IMR-90 (cell line): Measurements from ENCODE around the gene RFTN1. TPM values are rescaled to one million over a fixed set of nuclear protein-coding genes. Genes with fewer than 3 reads are reported as not detected.

Experiments used
- ATAC-seq: fragments of 200-7000 bp; cut with Tn5 transposase; 2 replicates; pipeline ENCODE4 v1.9.1; 2020; ENCODE audit warnings: low read depth, mild to moderate bottlenecking, moderate library complexity
- BruUV-seq: library from RNA; stranded (reverse); fragments of 400-500 nt; replicated peaks from 2 replicates; lab custom pipeline; 2021; lab: Mats Ljungman, UMichigan
- CTCF ChIA-PET: fragments of 300-600 bp; formaldehyde crosslinking; extraction: SDS; loops from one replicate; lab custom pipeline; 2021; ENCODE audit warnings: antibody characterized with exemption; lab: Yijun Ruan, JAX
- POLR2A ChIA-PET: fragments of 300-600 bp; sonication (Branson Sonifier 250); formaldehyde crosslinking; loops from one replicate; lab custom pipeline; 2022; ENCODE audit warnings: antibody characterized with exemption; ENCODE audit not compliant: unreplicated experiment; lab: Charles Lee
- DNase-seq: peaks from one replicate; pipeline ENCODE4 v3.0.0; 2013
- H2AFZ ChIP-seq: replicated peaks from 2 replicates; pipeline ENCODE3; 2013; ENCODE audit warnings: low read length, mild to moderate bottlenecking; ENCODE audit not compliant: poor library complexity
- H2AK5ac ChIP-seq: 2 replicates; pipeline ENCODE4 v1.6.1; 2013; ENCODE audit warnings: low read depth, low read length, inconsistent platforms
- H2AK9ac ChIP-seq: replicated peaks from 2 replicates; pipeline ENCODE3; 2013; ENCODE audit warnings: mild to moderate bottlenecking, low read depth, low read length, moderate library complexity; ENCODE audit not compliant: poor library complexity
- H2BK120ac ChIP-seq: 2 replicates; pipeline ENCODE4 v1.6.1; 2013; ENCODE audit warnings: low read depth, low read length, inconsistent platforms
- H2BK15ac ChIP-seq: 3 replicates; pipeline ENCODE4 v1.6.1; 2013; ENCODE audit warnings: low read depth, low read length, inconsistent platforms
- H2BK20ac ChIP-seq: 2 replicates; pipeline ENCODE4 v1.6.1; 2013; ENCODE audit warnings: low read depth, mild to moderate bottlenecking, inconsistent platforms, low read length, moderate library complexity
- H2BK5ac ChIP-seq: 2 replicates; pipeline ENCODE4 v1.6.1; 2013; ENCODE audit warnings: mild to moderate bottlenecking, low read depth, low read length, inconsistent platforms; ENCODE audit not compliant: poor library complexity, severe bottlenecking
- H3K14ac ChIP-seq: replicated peaks from 2 replicates; pipeline ENCODE4 v1.6.1; 2013; ENCODE audit warnings: low read depth, low read length, inconsistent platforms
- H3K18ac ChIP-seq: 2 replicates; pipeline ENCODE4 v1.6.1; 2013; ENCODE audit warnings: low read depth, low read length, control low read depth
- H3K23ac ChIP-seq: 2 replicates; pipeline ENCODE4 v1.6.1; 2013; ENCODE audit warnings: low read depth, low read length, inconsistent platforms
- H3K27ac ChIP-seq: 2 replicates; pipeline ENCODE4 v1.5.1; 2013; ENCODE audit warnings: mild to moderate bottlenecking, control low read depth, low read length; ENCODE audit not compliant: insufficient read depth
- H3K27me3 ChIP-seq: 2 replicates; pipeline ENCODE4 v1.6.1; 2013; ENCODE audit warnings: low read length; ENCODE audit not compliant: control insufficient read depth, insufficient read depth
- H3K36me3 ChIP-seq: 2 replicates; pipeline ENCODE4 v1.6.1; 2013; ENCODE audit warnings: low read length, mixed read lengths; ENCODE audit not compliant: control insufficient read depth, insufficient read depth
- H3K4ac ChIP-seq: 2 replicates; pipeline ENCODE4 v1.6.1; 2013; ENCODE audit warnings: low read depth, low read length, inconsistent platforms
- H3K4me1 ChIP-seq: 2 replicates; pipeline ENCODE4 v1.6.1; 2013; ENCODE audit warnings: low read length, mixed read lengths; ENCODE audit not compliant: control insufficient read depth, insufficient read depth
- H3K4me2 ChIP-seq: 2 replicates; pipeline ENCODE4 v1.6.1; 2013; ENCODE audit warnings: low read depth, mild to moderate bottlenecking, control low read depth, low read length, moderate library complexity
- H3K4me3 ChIP-seq: 2 replicates; pipeline ENCODE4 v1.5.1; 2013; ENCODE audit warnings: low read depth, mild to moderate bottlenecking, control low read depth, low read length, moderate library complexity; ENCODE audit not compliant: insufficient read depth
- H3K56ac ChIP-seq: 2 replicates; pipeline ENCODE4 v1.6.1; 2013; ENCODE audit warnings: low read length, inconsistent platforms; ENCODE audit not compliant: insufficient read depth; ENCODE audit errors: extremely low read depth
- H3K79me1 ChIP-seq, 2 experiments: 2 replicates each; pipeline ENCODE4 v1.6.1; 2013; ENCODE audit warnings: low read length in 2 of 2, inconsistent platforms in 1 of 2, low read depth in 1 of 2
- H3K9ac ChIP-seq: 2 replicates; pipeline ENCODE4 v1.6.1; 2013; ENCODE audit warnings: low read depth, low read length, control low read depth
- H3K9me1 ChIP-seq: 2 replicates; pipeline ENCODE4 v1.6.1; 2013; ENCODE audit warnings: low read length, inconsistent platforms; ENCODE audit not compliant: insufficient read depth
- H3K9me3 ChIP-seq: 2 replicates; pipeline ENCODE4 v1.6.1; 2013; ENCODE audit warnings: low read length; ENCODE audit not compliant: control insufficient read depth, insufficient read depth
- H4K20me1 ChIP-seq: 2 replicates; pipeline ENCODE4 v1.6.1; 2013; ENCODE audit warnings: low read length, inconsistent platforms; ENCODE audit not compliant: insufficient read depth
- H4K5ac ChIP-seq: 2 replicates; pipeline ENCODE4 v1.6.1; 2013; ENCODE audit warnings: mild to moderate bottlenecking, low read depth, low read length, control low read depth
- H4K8ac ChIP-seq, 2 experiments: 2 replicates each; pipeline ENCODE4 v1.6.1; 2013; ENCODE audit warnings: low read depth in 2 of 2, low read length in 2 of 2, control low read depth in 1 of 2, inconsistent platforms in 1 of 2
- H4K91ac ChIP-seq: 2 replicates; pipeline ENCODE4 v1.6.1; 2013; ENCODE audit warnings: low read depth, low read length, inconsistent platforms; ENCODE audit not compliant: insufficient read depth
- CEBPB ChIP-seq: IDR thresholded peaks from 2 replicates; pipeline ENCODE4 v1.6.1; 2012; ENCODE audit warnings: low read depth, low read length, improper control_type of control experiment
- MXI1 ChIP-seq: IDR thresholded peaks from 2 replicates; pipeline ENCODE4 v1.6.1; 2012; ENCODE audit warnings: low read depth, mild to moderate bottlenecking, low read length, moderate library complexity, borderline replicate concordance
- POLR2A ChIP-seq: IDR thresholded peaks from 2 replicates; pipeline ENCODE4 v1.6.1; 2012; ENCODE audit warnings: mild to moderate bottlenecking, low read depth, low read length
- RCOR1 ChIP-seq: IDR thresholded peaks from 2 replicates; pipeline ENCODE4 v1.6.1; 2012; ENCODE audit warnings: mild to moderate bottlenecking, low read length, improper control_type of control experiment; ENCODE audit not compliant: insufficient replicate concordance
- SMC3 ChIP-seq: fragments of 150-350 bp; IDR thresholded peaks from 2 replicates; pipeline ENCODE4 v1.6.1; 2016; ENCODE audit warnings: low read depth, mild to moderate bottlenecking, antibody characterized with exemption, low read length, moderate library complexity
- WGBS, 2 experiments: methylation state at CpG; one replicate each; pipeline versions ENCODE4 v1.1.5 to v1.1.7; 2013; ENCODE audit warnings: missing lambda C conversion rate in 2 of 2; ENCODE audit not compliant: insufficient read length in 1 of 2; ENCODE audit errors: extremely low coverage in 2 of 2; 5-methylcytosine and 5-hydroxymethylcytosine counted together
- dilution Hi-C: fragments of 300-500 bp; cut with HindIII; formaldehyde crosslinking; loops from one replicate; pipeline ENCODE4 v1.14.3; 2018; ENCODE audit warnings: low sequenced_read_pairs; ENCODE audit not compliant: unreplicated experiment
- in situ Hi-C: fragments of 300-500 bp; cut with MboI; formaldehyde crosslinking; loops from 3 replicates; pipeline ENCODE4 v1.14.3; 2019; ENCODE audit warnings: low sequenced_read_pairs, inconsistent platforms, mixed read lengths
- intact Hi-C: fragments of 100-400 bp; cut with micrococcal nuclease; formaldehyde crosslinking; loops from 2 replicates; pipeline ENCODE4 v1.10.0; 2022
- polyA plus RNA-seq, 3 experiments: library from polyadenylated mRNA; depleted of rRNA; stranded (reverse); fragments of >200 nt; gene quantifications; 2 replicates each; pipeline ENCODE4 v1.2.3, GENCODE V29; 2012; ENCODE audit warnings: low replicate concordance in 1 of 3
- total RNA-seq: library from RNA; depleted of rRNA; stranded (reverse); fragments of >200 nt; gene quantifications from 2 replicates; pipeline ENCODE4 v1.2.3, GENCODE V29; 2012
- TF ChIP-seq, protein P1 (sequence below): fragments of 150-350 bp; IDR thresholded peaks from 2 replicates; pipeline ENCODE4 v1.6.1; 2017; ENCODE audit warnings: mild to moderate bottlenecking, antibody characterized with exemption, low read length, low read depth

Gene RFTN1
- total and polyA plus RNA-seq, 2 of the 4 experiments (the other 2 are of a cell fraction), result 45.0 to 52.0 TPM

DNA sequence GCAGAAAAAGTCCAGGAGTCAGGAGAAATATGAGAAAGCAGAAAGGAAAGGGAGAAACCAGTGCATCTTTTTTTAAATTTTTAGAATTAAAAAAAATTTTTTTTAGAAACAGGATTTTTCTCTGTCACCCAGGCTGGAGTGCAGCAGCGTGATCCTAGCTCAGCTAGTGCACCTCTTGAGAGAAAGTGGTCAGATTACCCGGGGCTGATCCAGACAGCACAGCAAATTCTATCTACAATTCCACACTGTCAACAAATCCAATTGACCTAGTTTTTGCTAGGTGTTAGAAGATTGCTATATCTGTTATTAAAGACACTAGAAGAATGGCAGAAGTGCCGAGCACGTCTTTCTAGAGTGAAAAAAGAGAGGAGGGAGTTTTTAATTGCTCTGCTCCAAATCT is 117.3 kb downstream of the RFTN1 start:
- H2AFZ ChIP-seq, result no peak overlapping the region
- intact Hi-C loops (no loop called here), in situ Hi-C loops (no loop called here), dilution Hi-C loops (no loop called here)
- H3K4ac ChIP-seq, result no peak overlapping the region
- H3K4me3 ChIP-seq, result no peak overlapping the region
- H3K27ac ChIP-seq, result no peak overlapping the region
- H3K36me3 ChIP-seq, result peaks cover 5% of the 10 kb centered on the region; the same call in 1 of the 2 replicates
- H2BK20ac ChIP-seq, result no peak overlapping the region
- H3K9ac ChIP-seq, result no peak overlapping the region
- TF ChIP-seq POLR2A (no peak), RCOR1 (no peak), CEBPB (no peak), MXI1 (no peak), SMC3 (no peak)
- TF ChIP-seq, protein P1, sequence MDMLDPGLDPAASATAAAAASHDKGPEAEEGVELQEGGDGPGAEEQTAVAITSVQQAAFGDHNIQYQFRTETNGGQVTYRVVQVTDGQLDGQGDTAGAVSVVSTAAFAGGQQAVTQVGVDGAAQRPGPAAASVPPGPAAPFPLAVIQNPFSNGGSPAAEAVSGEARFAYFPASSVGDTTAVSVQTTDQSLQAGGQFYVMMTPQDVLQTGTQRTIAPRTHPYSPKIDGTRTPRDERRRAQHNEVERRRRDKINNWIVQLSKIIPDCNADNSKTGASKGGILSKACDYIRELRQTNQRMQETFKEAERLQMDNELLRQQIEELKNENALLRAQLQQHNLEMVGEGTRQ, result no peak
- ATAC-seq (no peak), DNase-seq (no peak)
- POLR2A ChIA-PET, result no interaction called here
- no peak overlapping the region for H3K23ac ChIP-seq
- no CpG with 5 or more reads among the region's 4 CpGs for WGBS, 2 experiments
- no peak overlapping the region for H3K14ac ChIP-seq
- H3K56ac ChIP-seq, result no peak overlapping the region
- no peak overlapping the region for H2AK5ac ChIP-seq
- no peak overlapping the region for H2BK15ac ChIP-seq
- no peaks in the 10 kb centered on the region for H3K27me3 ChIP-seq
- no peak overlapping the region for H2BK5ac ChIP-seq
- peaks cover 29% of the 10 kb centered on the region for H3K4me1 ChIP-seq
- no peak overlapping the region for H2AK9ac ChIP-seq
- no peak overlapping the region for H4K91ac ChIP-seq
- no peaks in the 10 kb centered on the region for H3K9me3 ChIP-seq
- H3K4me2 ChIP-seq, result no peak overlapping the region
- H4K8ac ChIP-seq, result no peak overlapping the region
- CTCF ChIA-PET, result interaction anchor here (0.6 kb wide), 1 partner anchor 49 kb away, joined by 3 read pairs; no protein-coding TSS in a partner anchor
- peaks cover 24 to 57% of the 10 kb centered on the region in 2 experiments for H3K79me1 ChIP-seq
- peaks cover 26% of the 10 kb centered on the region for H3K9me1 ChIP-seq
- no peak overlapping the region for H3K18ac ChIP-seq
- H4K20me1 ChIP-seq, result peaks cover 12% of the 10 kb centered on the region; the same call in 1 of the 2 replicates
- no peak overlapping the region for H4K5ac ChIP-seq
- H2BK120ac ChIP-seq, result no peak overlapping the region
- no TSS peak for BruUV-seq
